HG03354 (cell line): ENCODE results near the gene DAPP1.

Source experiments
- ATAC-seq: cut with Tn5 transposase; IDR thresholded peaks from one replicate; pipeline ENCODE4 v1.9.1; 2021; ENCODE audit warnings: mild to moderate bottlenecking; ENCODE audit not compliant: unreplicated experiment, poor library complexity, severe bottlenecking

DAPP1 gene

GRCh38 chr4:99893029-99893428, 76.4 kb downstream of the DAPP1 start:
- no peak for ATAC-seq

GRCh38 chr4:99893839-99894160, 77.2 kb downstream of the DAPP1 start:
- no peak for ATAC-seq

GRCh38 chr4:99894161-99894997, 77.8 kb downstream of the DAPP1 start, which contains the start of gene LAMTOR3:
Gene LAMTOR3, minus strand, starts transcription at chr4:99894427. Its CDS starts 464 bp downstream, at chr4:99893963.
- peak; percentile 100 for ATAC-seq

- ATAC-seq = no peak
Measured at GRCh38 chr4:99894998-99895397, 78.4 kb downstream of the DAPP1 start.

GRCh38 chr4:99915449-99915848, 98.8 kb downstream of the DAPP1 start:
- ATAC-seq = no peak

- ATAC-seq = no peak
Measured at GRCh38 chr4:99917575-99917974, 100.9 kb downstream of the DAPP1 start.

- no peak for ATAC-seq
Measured at GRCh38 chr4:99918656-99919055, 102.0 kb downstream of the DAPP1 start.
